Type B pancreatic cell (in vitro differentiated cells): ENCODE data around the gene FAM181B. TPM values are rescaled to one million over a fixed set of nuclear protein-coding genes. Genes with fewer than 3 reads are reported as not detected.
"Not testable (repeated sequence)": the region's sequence is repeated elsewhere in the genome, so short reads cannot be mapped to it uniquely, and the experiment has no call there.

Source experiments
- DNase-seq: peaks from one replicate; pipeline ENCODE4 v3.0.0; 2021; ENCODE audit warnings: mixed read lengths; ENCODE audit not compliant: unreplicated experiment; ENCODE audit errors: extremely low spot score
- H3K27ac Mint-ChIP-seq: 2 replicates; pipeline ENCODE4 v1.8.0; 2021; ENCODE audit warnings: mild to moderate bottlenecking, mixed read lengths
- H3K27me3 Mint-ChIP-seq: 2 replicates; pipeline ENCODE4 v1.8.0; 2021; ENCODE audit warnings: mixed read lengths
- H3K36me3 Mint-ChIP-seq: 2 replicates; pipeline ENCODE4 v1.8.0; 2021; ENCODE audit warnings: mixed read lengths
- H3K4me1 Mint-ChIP-seq: one replicate; pipeline ENCODE4 v1.8.0; 2021; ENCODE audit warnings: mixed read lengths; ENCODE audit not compliant: unreplicated experiment
- H3K4me3 Mint-ChIP-seq: 2 replicates; pipeline ENCODE4 v1.8.0; 2021; ENCODE audit warnings: mild to moderate bottlenecking, mixed read lengths
- H3K9me3 Mint-ChIP-seq: 2 replicates; pipeline ENCODE4 v1.8.0; 2021; ENCODE audit warnings: mixed read lengths
- CTCF ChIP-seq: fragments of 200-600 bp; sonication (generic); conservative IDR thresholded peaks from 2 replicates; pipeline ENCODE4 v1.5.0; 2021; ENCODE audit warnings: antibody characterized with exemption, mild to moderate bottlenecking
- total RNA-seq: library from RNA; stranded (reverse); gene quantifications from 2 replicates; pipeline ENCODE4 v1.2.1, GENCODE V29; 2021; ENCODE audit warnings: low replicate concordance

The FAM181B gene
- total RNA-seq, 1 donor from 2014 or later: 3.1 TPM

- TF ChIP-seq CTCF: no peak
- DNase-seq: no peak
- H3K4me1 Mint-ChIP-seq: no peaks in the 10 kb centered on the region
- H3K9me3 Mint-ChIP-seq: no peaks in the 10 kb centered on the region
- H3K4me3 Mint-ChIP-seq: no peak overlapping the region
- peaks cover 15% of the 10 kb centered on the region for H3K27me3 Mint-ChIP-seq
- no peaks in the 10 kb centered on the region for H3K36me3 Mint-ChIP-seq
- H3K27ac Mint-ChIP-seq: no peak overlapping the region
Measured at GRCh38 chr11:82692981-82693380, 40.7 kb downstream of the FAM181B start.

GRCh38 chr11:82689347-82689746 is 44.3 kb downstream of the FAM181B start:
- not testable (repeated sequence) for H3K4me3 Mint-ChIP-seq, H3K9me3 Mint-ChIP-seq, H3K4me1 Mint-ChIP-seq, DNase-seq, H3K36me3 Mint-ChIP-seq, H3K27ac Mint-ChIP-seq
- peaks cover 16% of the 10 kb centered on the region for H3K27me3 Mint-ChIP-seq

- H3K27ac Mint-ChIP-seq: no peak overlapping the region
- H3K4me3 Mint-ChIP-seq: no peak overlapping the region
- peaks cover 11% of the 10 kb centered on the region for H3K9me3 Mint-ChIP-seq
- peaks cover 5% of the 10 kb centered on the region for H3K36me3 Mint-ChIP-seq
- peaks cover 8% of the 10 kb centered on the region for H3K4me1 Mint-ChIP-seq
- DNase-seq: no peak
- peaks cover 14% of the 10 kb centered on the region for H3K27me3 Mint-ChIP-seq
- TF ChIP-seq CTCF: no peak
Measured at GRCh38 chr11:82686211-82686610, 47.5 kb downstream of the FAM181B start.

- Mint-ChIP-seq H3K27ac (no peak overlapping the region), H3K4me1 (peaks cover 8% of the 10 kb centered on the region), H3K4me3 (no peak overlapping the region), H3K36me3 (peaks cover 5% of the 10 kb centered on the region), H3K27me3 (peaks cover 14% of the 10 kb centered on the region), H3K9me3 (peaks cover 11% of the 10 kb centered on the region)
- TF ChIP-seq CTCF: no peak
- DNase-seq: no peak
Measured at GRCh38 chr11:82683029-82683428, 50.6 kb downstream of the FAM181B start.

GRCh38 chr11:82682003-82682751 is 51.5 kb downstream of the FAM181B start:
- Mint-ChIP-seq H3K27ac (peak overlapping the region; percentile 81), H3K4me1 (peaks cover 8% of the 10 kb centered on the region), H3K4me3 (peak overlapping the region; percentile 18), H3K36me3 (peaks cover 5% of the 10 kb centered on the region), H3K27me3 (peaks cover 10% of the 10 kb centered on the region), H3K9me3 (peaks cover 11% of the 10 kb centered on the region)
- peak; percentile 77 for TF ChIP-seq CTCF
- DNase-seq: no peak

GRCh38 chr11:82680252-82680651 is 53.4 kb downstream of the FAM181B start:
- Mint-ChIP-seq H3K27me3 (peaks cover 10% of the 10 kb centered on the region), H3K4me1 (peaks cover 8% of the 10 kb centered on the region), H3K36me3 (peaks cover 5% of the 10 kb centered on the region), H3K27ac (no peak overlapping the region), H3K4me3 (no peak overlapping the region), H3K9me3 (peaks cover 11% of the 10 kb centered on the region)
- no peak for DNase-seq
- TF ChIP-seq CTCF: no peak

Other genes starting within 250 kb of the FAM181B start
- 61.1 and 77.5 TPM in 2 replicates for gene PRCP, start 166.6 kb upstream of the FAM181B start, total RNA-seq
- 4.4 and 7.6 TPM in 2 replicates for gene DDIAS, start 167.9 kb upstream of the FAM181B start, total RNA-seq